Activated gamma-delta T cell (primary cell): ENCODE measurements around the gene CXCL17.

Source experiments
- DNase-seq: peaks from one replicate; lab custom pipeline; 2025; lab: John Stamatoyannopoulos, UW

CXCL17 gene

DNA sequence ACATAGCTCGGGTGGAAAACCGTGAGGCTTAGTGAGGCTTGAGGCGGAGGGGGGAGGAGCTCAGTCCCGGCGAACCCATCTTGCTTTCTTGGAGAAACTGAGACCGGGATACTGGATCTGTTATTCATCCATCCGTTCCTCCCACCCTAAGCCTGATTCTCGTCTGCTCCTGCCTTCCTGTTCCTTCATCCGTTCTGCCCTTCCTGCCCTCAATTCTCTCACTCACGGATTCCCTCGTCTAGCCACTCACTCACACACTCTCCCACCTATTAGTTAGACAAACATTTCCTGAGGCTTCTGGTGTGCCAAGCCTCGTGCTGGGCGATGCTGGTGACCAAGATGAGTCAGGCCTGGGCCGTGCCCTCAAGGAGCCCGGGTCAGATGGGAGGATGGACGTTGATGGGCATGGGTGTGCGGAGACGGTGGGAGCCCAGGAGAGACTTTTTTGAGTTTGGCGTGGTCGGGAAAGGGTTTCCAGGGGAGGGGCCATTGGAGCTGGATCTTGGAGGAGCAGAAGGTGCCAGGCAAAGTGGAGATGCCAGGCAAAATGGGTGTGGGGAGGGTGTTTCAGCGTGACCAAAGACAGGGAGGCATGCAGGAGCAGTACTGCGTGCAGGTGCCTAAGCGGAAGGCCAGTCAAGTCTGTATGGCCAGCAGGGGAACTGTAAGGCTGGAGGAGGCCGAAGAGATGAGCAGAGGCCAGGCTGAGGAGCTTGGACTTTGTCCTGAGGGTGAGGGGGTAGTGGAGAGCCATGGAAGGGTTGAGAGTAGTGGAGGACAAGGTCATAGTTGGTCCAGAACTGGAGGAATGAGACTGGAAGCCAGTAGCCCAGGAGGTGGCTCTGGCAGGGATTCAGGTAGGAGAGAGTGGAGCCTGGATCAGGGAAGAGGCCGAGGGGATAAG lies 45.2 kb downstream of the CXCL17 start:
- DNase-seq, result no peak

DNA sequence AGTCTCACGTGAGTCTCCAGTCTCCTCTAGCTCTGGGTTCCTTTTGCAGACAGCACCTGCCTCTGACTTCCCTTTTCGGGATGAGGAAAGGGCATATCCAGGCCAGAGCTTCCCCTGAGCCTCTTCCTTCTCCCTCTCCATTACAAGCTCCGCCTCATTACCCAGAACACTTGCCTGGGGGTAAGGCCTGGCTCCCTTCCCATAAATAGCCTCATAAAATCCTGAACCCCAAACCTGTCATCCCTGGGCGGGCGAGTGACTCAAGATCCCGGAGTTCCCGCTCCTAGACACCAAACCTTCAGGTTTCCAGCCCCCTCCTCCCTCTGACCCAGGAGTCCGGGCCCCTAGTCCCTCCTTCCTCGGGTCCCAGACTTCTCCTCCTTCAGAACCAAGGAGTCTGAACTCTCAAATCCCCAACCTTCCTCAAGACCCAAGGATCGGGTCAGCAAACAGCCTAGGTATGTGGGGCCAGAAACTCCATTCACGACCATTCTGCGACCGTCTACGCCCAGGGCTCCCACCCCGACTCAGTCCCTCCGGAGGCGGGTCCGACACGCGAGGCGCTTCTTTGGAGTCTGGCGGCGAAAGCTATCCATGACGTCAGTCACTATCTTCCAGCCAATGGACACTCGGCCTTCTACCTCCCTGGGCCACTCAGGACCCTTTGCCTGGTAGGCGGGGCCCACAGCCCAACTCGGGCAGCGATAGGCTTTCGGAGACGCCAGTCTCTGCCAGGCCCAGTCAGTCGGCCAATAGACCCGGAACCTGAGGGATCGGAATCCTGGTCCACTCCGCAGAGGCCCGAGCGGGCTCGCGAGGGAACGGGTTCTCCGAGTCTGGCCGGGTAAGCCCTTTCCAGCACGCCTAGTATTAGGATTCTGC lies 46.1 kb downstream of the CXCL17 start:
- peak; percentile 83 for DNase-seq

DNA sequence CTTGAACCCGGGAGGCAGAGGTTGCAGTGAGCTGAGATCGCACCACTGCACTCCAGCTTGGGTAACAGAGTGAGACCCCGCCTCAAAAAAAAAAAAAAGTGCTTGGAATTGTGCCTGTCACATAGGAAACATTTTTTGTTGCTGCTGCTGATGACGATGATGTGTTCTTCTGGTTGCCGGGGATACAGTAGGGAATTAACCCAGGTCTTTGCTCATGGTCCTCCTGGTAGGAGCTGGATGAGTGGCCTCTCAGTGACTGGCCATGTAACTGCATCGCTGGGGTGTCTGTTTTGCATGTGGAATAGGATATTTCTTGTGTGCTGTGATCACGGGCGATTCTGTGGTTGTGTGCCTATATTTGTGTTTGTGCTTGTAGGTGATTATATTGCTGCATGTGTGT lies 48.0 kb downstream of the CXCL17 start:
- DNase-seq, result no peak

DNA sequence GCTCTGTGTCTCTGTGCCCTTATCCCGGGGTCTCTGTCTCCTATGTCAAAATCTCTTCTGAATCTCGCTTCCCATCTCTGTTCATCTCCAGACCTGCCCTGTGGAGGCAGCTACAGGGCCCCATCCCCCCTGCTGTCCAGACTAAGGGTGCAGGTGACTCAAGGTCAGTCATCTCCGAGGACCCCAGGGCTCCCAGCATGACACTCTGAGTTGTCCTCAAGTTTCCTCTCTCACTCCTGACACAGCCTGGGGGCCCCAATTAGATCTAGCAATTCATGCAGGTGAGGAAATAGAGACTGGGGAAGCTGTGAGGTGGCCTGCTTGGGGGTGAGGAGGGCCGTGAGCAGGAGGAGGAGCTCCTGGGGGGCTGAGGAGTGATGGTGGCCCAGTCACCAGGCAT lies 50.6 kb downstream of the CXCL17 start:
- DNase-seq, result no peak

DNA sequence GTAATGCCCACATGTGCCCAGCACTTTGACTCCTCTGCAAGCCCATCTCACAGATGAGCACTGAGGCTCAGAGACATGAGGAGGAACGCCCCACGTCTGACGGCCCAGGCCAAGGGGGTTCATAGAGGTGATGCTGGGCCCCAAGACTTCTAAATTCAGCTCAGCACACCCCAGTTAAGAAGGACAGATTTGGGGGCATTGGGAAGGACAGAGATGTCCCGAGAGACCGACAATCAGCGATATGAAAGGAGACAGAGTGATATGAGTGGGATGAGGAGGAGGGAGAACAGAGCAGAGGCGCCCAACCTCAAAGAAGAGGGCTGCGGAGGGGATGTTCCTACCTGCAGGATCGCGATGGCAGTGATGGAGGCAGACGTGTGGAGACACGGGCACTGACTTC lies 52.8 kb downstream of the CXCL17 start, which contains the start of gene CNFN:
TSS of gene CNFN (minus strand) at position 399 of the 400 bp plus-strand sequence. CDS start 1,260 bp downstream, outside the sequence.
- DNase-seq, result no peak

DNA sequence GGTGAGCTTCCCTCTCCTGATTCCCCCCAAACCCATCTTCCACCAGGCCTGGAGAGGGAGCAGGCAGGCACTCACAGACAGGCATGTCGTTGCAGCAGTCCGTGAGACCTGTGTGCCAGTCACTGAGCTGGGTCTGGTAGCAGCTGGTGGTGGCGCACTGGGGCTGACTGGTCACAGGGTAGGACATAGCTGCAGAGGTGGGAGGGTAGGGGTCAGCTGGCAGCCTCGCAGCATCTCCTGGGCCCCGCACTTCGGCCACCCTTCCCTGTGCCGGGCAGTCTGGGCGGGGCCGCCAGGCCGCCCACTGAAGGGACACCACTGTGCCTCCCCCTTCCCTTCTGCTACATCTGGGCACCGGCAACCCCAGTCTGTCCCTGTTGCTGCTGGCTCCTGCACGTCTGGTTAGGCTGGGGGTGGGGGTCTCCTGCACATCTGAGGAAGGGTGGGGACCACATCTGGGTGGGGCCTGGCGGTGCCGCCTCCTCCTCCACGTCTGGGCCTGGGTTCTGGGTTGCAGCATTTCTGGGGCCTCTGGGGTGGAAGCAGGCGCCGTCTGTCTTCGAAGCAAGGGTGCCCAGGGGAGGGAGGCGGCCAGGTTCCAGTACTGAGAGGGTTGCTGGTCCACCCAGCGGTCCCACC lies 53.8 kb downstream of the CXCL17 start:
- DNase-seq, result no peak

DNA sequence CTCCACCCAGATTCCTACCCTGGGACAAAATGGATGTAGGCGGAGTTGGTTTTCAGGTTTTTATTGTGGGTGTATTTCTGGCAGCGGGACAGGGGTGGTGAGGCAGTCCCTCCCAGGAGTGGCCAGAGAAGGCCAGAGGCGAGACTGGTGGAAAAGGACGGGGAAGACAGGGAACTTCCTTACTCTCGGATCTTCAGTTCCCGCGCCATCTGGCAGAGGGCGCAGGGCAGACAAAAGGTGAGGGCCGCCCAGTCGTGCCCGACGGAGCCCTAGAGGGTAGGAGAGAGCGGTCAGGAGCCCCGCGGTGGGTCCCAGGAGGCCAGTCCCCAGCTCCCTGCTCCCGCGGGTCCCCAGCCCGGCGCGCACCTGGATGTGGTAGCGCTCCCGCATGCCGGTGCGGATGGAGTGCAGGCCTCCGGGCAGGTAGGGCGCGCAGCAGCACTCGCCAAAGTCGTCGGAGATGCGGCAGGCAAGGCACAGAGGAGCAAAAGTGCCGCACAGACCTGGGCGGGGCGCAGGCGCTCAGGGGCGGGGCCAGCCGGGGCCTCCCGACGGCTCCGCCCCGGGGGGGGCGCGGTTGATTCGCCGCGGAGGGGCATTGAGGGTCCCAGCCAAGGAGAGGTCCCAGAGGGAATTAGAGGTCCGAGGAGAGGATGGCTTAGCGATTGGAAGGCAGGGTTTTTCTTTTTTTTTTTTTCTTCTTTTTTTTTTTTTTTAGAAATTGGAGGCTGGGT lies 55.6 kb downstream of the CXCL17 start:
- peak; percentile 38 for DNase-seq

DNA sequence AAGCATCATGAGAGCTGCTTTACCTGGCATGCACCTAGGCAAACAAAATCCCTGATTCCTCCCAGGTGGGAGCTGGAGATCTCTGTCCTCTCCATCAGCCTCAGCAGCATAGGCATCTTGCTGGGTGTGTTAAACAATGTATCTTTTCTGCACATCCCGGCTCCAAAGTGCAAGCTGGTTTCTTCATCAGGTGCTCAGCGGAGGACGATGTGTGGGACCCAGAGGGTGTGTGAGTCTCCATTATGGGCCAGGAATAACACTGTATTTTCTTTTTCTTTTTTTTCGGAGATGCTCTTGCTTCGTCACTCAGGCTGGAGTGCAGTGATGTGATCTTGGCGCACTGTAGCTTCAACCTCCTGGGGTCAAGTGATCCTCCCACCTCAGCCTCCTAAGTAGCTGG lies 62.6 kb downstream of the CXCL17 start:
- no peak for DNase-seq
